GM18951 (cell line): ENCODE measurements around the gene CPSF7.

Experiments used
- POLR2A ChIP-seq: IDR thresholded peaks from 4 replicates; pipeline ENCODE4 v1.6.1; 2011; ENCODE audit warnings: mild to moderate bottlenecking; ENCODE audit not compliant: insufficient read length, insufficient read depth; ENCODE audit errors: extremely low read depth
- in situ Hi-C: fragments of 300-500 bp; cut with MboI; formaldehyde crosslinking; loops from one replicate; pipeline ENCODE4 v1.12.0; 2022; ENCODE audit warnings: low sequenced_read_pairs, mixed read lengths, inconsistent platforms; ENCODE audit not compliant: unreplicated experiment

CPSF7 gene

GRCh38 chr11:61416941-61417340 lies 12.8 kb downstream of the CPSF7 start:
- in situ Hi-C loops: no loop called here
- no peak for TF ChIP-seq POLR2A

- in situ Hi-C loops: no loop called here
- no peak for TF ChIP-seq POLR2A
These were observed 14.4 kb downstream of the CPSF7 start for GRCh38 chr11:61415381-61415780.

DNA sequence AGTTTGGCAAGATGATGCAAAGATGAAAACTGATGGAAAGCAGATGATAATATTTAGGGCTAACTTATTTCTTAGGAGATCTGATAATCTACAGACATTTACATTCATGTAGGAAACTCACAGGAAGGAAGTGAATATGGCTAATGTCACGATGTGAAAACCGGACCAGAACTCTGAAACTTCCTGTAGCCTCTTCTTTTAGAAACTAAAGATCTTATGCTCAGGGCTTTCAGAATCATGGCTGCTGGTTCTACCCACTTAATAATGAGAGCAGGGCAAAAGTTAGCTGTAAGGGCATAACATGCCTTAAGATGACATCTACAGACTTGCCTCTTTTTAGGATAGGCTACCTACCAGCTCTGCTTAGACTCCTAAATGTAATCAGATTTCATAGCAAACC lies 15.2 kb downstream of the CPSF7 start:
- in situ Hi-C loops: no loop called here
- TF ChIP-seq POLR2A: no peak

DNA sequence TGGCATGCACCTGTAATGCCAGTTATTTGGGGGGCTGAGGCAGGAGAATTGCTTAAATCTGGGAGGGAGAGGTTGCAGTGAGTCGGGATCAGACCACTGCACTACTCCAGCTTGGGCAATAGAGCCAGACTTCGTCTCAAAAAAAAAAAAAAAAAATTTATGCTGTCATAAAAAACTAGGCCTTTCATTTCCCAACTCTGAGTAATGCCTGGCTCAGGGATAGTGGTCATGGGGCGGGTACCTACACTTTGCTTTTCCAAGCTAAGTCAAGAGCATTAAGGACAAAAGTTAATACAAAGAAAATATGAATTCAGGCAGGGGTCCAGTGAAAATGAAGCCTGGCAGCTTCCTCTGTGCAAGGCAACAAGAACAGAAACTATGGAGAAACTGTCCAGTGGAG lies 16.3 kb downstream of the CPSF7 start:
- in situ Hi-C loops: no loop called here
- no peak for TF ChIP-seq POLR2A

- no peak for TF ChIP-seq POLR2A
- in situ Hi-C loops: no loop called here
These were observed 18.2 kb downstream of the CPSF7 start for GRCh38 chr11:61411589-61411988.

- in situ Hi-C loops: no loop called here
- TF ChIP-seq POLR2A: no peak
These were observed 22.6 kb downstream of the CPSF7 start for GRCh38 chr11:61406991-61407728.

- in situ Hi-C loops: no loop called here
- TF ChIP-seq POLR2A: no peak
These were observed 23.7 kb downstream of the CPSF7 start for GRCh38 chr11:61406067-61406466.

- TF ChIP-seq POLR2A: no peak
- in situ Hi-C loops: no loop called here
These were observed 25.1 kb downstream of the CPSF7 start for GRCh38 chr11:61404641-61405040.

DNA sequence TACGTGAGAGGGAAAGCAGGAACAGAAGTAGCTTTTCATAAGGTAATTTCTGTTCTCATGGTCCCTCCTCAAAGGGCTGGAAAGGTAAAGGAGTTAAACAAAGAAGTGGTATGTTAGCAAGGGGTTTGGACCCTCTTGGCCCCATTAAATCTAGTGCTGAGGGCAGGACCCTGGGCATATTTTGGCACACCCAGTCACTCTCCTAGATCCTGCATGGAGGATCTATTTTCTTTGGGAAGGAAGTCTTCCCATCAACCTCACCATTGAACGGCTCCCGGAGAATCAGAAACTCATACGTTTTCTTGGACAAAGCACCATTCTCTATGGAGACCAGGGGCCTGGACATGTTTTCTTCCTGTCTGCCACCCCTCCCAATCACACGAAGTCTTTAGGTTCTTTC lies 25.7 kb downstream of the CPSF7 start:
- in situ Hi-C loops: no loop called here
- no peak for TF ChIP-seq POLR2A

GRCh38 chr11:61403658-61404057 lies 26.1 kb downstream of the CPSF7 start:
- in situ Hi-C loops: no loop called here
- TF ChIP-seq POLR2A: no peak

GRCh38 chr11:61401573-61401972 lies 28.2 kb downstream of the CPSF7 start:
- in situ Hi-C loops: no loop called here
- no peak for TF ChIP-seq POLR2A

- no peak for TF ChIP-seq POLR2A
- in situ Hi-C loops: no loop called here
These were observed 28.6 kb downstream of the CPSF7 start for GRCh38 chr11:61401173-61401572.

- in situ Hi-C loops: no loop called here
- no peak for TF ChIP-seq POLR2A
These were observed 36.7 kb downstream of the CPSF7 start for GRCh38 chr11:61392981-61393595.

DNA sequence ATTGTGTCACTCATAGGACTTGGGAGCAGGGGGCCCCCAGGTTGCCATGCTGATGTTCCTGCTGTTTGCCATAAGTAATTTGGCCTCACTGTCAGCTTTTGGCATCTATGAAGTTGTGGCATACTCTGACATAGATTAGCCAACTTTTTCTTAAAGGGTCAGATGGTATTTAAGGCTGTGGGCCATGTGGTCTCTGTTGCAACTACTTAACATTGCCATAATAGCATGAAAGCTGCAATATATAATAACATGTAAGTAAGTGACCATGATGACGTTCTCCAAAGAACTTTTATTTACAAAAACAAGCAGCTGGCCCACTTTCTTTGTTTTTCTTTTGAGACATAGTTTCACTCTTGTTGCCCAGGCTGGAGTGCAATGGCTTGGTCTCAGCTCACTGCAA lies 39.6 kb downstream of the CPSF7 start:
- in situ Hi-C loops: no loop called here
- TF ChIP-seq POLR2A: no peak

GRCh38 chr11:61384271-61385242 lies 45.2 kb downstream of the CPSF7 start:
- in situ Hi-C loops: loop anchor here (5.0 kb wide), 1 partner anchor 47 kb away; no protein-coding TSS in a partner anchor
- TF ChIP-seq POLR2A: no peak

- in situ Hi-C loops: loop anchor here (5.0 kb wide), 1 partner anchor 47 kb away; no protein-coding TSS in a partner anchor
These were observed 45.9 kb downstream of the CPSF7 start for GRCh38 chr11:61383859-61384258.
